ENCODE data around the gene TRPC4.

The TRPC4 gene

DNA sequence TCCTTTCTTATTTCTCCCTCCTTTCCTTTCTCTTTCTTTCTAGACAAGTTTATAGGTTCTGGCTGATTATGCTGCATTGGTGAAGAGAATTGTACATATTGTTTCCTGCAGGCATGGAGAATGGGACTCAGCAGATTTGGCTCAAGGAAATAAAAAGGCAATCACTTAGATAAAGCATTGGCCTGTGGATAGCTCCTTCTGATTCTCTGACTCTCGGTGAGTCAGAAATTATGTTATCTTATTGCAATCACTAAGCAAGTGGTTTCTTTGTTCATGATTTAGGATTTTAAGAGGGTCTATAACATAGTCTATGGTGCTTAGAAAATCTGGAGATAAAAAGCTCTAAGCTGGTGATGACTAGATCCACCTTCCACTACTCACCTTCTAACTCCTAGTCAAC is 217.0 kb downstream of the TRPC4 start:
- no peaks in the 10 kb centered on the region for H3K27me3 ChIP-seq (ENCODE audit: low read depth)
- H3K4me1 ChIP-seq, result no peaks in the 10 kb centered on the region
- H3K9me3 ChIP-seq, result no peaks in the 10 kb centered on the region
- H3K4me3 ChIP-seq, result no peak overlapping the region
- no peak for DNase-seq (ENCODE audit: low spot score in 2 of 2)
- in situ Hi-C loops (cut with MboI; ENCODE audit: low sequenced_read_pairs), result no loop called here
- H3K36me3 ChIP-seq (replicated peaks), result no peaks in the 10 kb centered on the region

DNA sequence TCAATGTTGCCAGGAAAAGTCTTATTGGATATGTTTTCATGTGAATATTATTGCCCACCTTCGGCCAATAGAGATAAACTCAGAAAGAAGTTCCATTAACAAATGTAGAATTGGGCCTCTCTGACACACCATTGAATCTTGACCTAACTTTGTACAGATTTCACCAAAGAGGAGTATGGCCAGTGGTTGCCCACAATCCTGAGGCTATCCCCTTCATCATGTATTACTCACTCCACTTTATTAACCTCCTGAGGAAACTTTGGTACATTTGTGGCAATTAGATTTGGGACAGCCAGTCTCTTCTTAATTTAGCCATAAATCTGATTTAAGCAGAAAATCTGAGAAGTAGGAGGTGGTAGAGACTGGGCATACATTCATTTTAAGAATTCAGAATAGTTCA is 217.7 kb downstream of the TRPC4 start:
- DNase-seq (ENCODE audit: low spot score in 2 of 2), result no peak
- no peaks in the 10 kb centered on the region for H3K9me3 ChIP-seq
- no peaks in the 10 kb centered on the region for H3K36me3 ChIP-seq (replicated peaks)
- no peaks in the 10 kb centered on the region for H3K27me3 ChIP-seq (ENCODE audit: low read depth)
- no peak overlapping the region for H3K4me3 ChIP-seq
- in situ Hi-C loops (cut with MboI; ENCODE audit: low sequenced_read_pairs), result no loop called here
- no peaks in the 10 kb centered on the region for H3K4me1 ChIP-seq

DNA sequence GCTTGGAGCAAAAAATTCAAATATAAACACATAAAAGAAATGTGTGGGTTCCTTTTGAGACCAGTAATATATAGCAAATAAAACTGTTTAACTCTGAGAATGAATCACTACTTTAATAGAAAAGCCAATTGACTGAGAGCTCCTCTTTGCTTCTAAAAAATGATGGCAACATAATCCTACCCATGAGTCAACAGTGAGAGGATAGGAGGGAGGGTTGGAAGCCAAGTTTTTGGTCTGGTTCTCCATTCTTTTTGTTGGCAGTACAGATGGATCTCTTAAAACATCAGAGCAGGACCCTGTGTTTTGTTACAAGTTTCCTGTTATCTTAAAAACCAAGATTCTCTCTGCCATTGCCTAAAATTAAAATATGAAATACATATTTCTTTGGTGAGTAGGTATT is 221.0 kb downstream of the TRPC4 start:
- H3K4me3 ChIP-seq, result no peak overlapping the region
- no peak for DNase-seq (ENCODE audit: low spot score in 2 of 2)
- H3K27me3 ChIP-seq (ENCODE audit: low read depth), result no peaks in the 10 kb centered on the region
- no peaks in the 10 kb centered on the region for H3K9me3 ChIP-seq
- no peaks in the 10 kb centered on the region for H3K36me3 ChIP-seq (replicated peaks)
- H3K4me1 ChIP-seq, result no peaks in the 10 kb centered on the region
- in situ Hi-C loops (cut with MboI; ENCODE audit: low sequenced_read_pairs), result no loop called here

DNA sequence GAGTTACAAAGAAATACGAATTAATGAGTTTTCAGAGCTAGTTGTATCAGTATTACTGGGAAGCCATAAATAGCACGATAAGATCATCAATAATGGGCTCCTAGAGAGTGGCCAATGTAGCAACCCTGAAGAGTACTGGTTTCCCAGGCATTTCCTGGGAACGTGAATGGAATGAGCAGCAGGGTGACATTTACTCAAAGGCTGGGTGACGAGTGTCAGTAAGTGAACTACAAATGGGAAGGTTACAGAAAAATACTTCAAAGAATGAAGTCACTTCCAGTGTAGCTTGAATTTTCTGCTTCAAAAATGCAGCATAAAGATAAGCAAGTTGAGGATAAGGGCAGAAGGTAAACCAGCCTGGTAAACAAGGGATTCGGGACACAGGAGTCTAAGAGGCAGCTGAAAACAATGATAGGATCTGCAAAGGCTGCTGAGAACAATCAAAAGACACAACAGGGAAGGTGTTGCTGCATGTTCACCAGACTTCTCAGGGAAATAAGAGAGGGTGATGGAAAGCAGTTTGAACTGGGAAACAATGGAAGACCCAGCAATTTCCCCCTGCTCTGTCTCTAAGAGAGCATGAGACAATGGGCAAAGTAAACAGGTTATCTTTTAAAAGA is 222.4 kb downstream of the TRPC4 start:
- H3K36me3 ChIP-seq (replicated peaks), result no peaks in the 10 kb centered on the region
- H3K4me1 ChIP-seq, result no peaks in the 10 kb centered on the region
- H3K4me3 ChIP-seq, result no peak overlapping the region
- DNase-seq (ENCODE audit: low spot score in 2 of 2), result no peak
- H3K27me3 ChIP-seq (ENCODE audit: low read depth), result no peaks in the 10 kb centered on the region
- in situ Hi-C loops (cut with MboI; ENCODE audit: low sequenced_read_pairs), result no loop called here
- H3K9me3 ChIP-seq, result no peaks in the 10 kb centered on the region

DNA sequence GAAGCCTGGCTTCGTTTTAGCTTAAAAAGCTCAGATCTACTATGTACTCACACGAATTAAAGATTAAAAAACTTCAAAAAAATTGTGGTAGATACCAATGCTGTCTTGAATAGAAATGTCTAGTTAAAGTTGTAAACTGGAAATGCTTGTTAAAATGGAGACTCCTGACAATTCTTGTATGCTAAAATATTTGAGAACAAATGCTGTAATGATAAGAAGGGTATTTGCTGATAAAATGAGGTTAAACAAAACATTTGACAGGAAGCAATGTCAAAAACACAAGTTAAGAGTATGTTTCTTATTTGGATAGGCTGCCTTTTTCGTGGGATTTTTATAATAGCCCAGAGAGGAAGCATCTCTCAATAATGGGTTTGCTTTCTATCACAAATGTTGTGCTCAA is 223.0 kb downstream of the TRPC4 start:
- H3K4me3 ChIP-seq, result no peak overlapping the region
- H3K27me3 ChIP-seq (ENCODE audit: low read depth), result no peaks in the 10 kb centered on the region
- no peaks in the 10 kb centered on the region for H3K36me3 ChIP-seq (replicated peaks)
- DNase-seq (ENCODE audit: low spot score in 2 of 2), result no peak
- H3K9me3 ChIP-seq, result no peaks in the 10 kb centered on the region
- in situ Hi-C loops (cut with MboI; ENCODE audit: low sequenced_read_pairs), result no loop called here
- no peaks in the 10 kb centered on the region for H3K4me1 ChIP-seq

DNA sequence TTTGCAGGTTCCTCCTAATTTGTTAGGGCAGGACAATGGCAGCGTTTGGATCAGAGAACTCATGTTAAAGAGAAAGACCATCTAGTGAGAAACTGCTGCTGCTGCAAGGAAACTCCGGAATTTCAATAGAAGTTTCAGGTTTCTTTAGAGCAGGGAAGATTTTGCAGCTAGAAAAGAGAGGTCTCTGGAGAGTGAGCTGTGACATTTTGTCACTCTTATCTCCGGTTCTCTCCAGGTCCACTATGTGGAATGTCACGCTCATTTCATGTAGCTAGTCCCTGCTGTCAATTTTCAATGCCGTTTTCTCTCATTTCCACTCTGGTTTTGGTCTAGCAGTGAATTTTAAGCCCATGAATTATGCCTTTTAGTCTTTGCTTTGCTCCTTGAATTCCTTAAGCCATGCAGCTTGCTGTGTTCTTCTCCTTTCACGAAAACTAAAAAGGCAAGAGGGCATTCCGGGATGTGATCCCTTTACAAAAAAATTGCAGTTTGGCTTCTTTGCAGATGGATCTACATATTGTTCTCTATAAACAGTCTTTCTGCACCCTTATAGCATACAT is 224.3 kb downstream of the TRPC4 start:
- no peaks in the 10 kb centered on the region for H3K27me3 ChIP-seq (ENCODE audit: low read depth)
- in situ Hi-C loops (cut with MboI; ENCODE audit: low sequenced_read_pairs), result no loop called here
- H3K4me3 ChIP-seq, result no peak overlapping the region
- H3K9me3 ChIP-seq, result no peaks in the 10 kb centered on the region
- no peaks in the 10 kb centered on the region for H3K36me3 ChIP-seq (replicated peaks)
- no peak for DNase-seq (ENCODE audit: low spot score in 2 of 2)
- H3K4me1 ChIP-seq, result no peaks in the 10 kb centered on the region

DNA sequence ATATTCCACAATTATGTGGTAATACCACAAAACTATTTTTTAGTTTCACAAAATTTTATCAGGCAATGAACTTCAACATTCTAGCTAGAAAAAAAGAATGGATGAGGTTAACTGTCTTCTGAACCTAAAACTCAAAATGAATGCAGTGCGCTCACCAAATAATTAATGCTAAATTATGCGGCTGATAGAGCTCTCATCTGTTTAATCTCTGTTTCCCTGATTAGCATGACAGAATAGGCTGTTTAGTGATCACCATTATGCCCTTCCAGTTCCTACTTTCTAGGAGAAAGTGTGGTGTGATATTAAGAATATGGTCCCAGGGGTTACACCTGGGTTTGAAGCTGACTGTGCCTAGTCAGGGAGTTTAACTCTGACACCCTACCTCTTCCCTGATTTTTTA is 228.2 kb downstream of the TRPC4 start:
- Histone ChIP-seq H3K4me3 (no peak overlapping the region), H3K4me1 (no peaks in the 10 kb centered on the region), H3K36me3 (replicated peaks) (no peaks in the 10 kb centered on the region), H3K27me3 (ENCODE audit: low read depth) (no peaks in the 10 kb centered on the region), H3K9me3 (no peaks in the 10 kb centered on the region)
- in situ Hi-C loops (cut with MboI; ENCODE audit: low sequenced_read_pairs), result no loop called here
- no peak for DNase-seq (ENCODE audit: low spot score in 2 of 2)

DNA sequence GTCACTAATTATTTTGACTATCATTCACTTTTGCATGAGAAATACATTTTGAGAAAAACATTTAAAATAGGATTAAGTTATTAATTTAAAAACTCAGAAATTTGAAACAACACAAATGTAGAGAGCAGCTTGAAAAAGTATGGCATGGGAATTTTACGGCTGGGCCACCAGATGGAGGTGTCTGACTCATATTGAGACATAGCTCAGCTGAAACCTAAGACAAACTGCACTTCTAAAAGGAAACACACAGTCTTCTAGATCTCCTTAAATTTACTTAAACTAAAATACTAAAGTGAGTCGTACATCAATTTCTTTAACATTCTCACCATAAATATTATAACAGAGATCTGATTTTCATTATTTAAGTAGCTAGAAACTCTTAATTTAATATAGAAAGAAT is 229.1 kb downstream of the TRPC4 start:
- H3K27me3 ChIP-seq (ENCODE audit: low read depth), result no peaks in the 10 kb centered on the region
- no peaks in the 10 kb centered on the region for H3K9me3 ChIP-seq
- DNase-seq (ENCODE audit: low spot score in 2 of 2), result peak; percentile 15 to 25
- no peaks in the 10 kb centered on the region for H3K36me3 ChIP-seq (replicated peaks)
- in situ Hi-C loops (cut with MboI; ENCODE audit: low sequenced_read_pairs), result no loop called here
- no peaks in the 10 kb centered on the region for H3K4me1 ChIP-seq
- no peak overlapping the region for H3K4me3 ChIP-seq

DNA sequence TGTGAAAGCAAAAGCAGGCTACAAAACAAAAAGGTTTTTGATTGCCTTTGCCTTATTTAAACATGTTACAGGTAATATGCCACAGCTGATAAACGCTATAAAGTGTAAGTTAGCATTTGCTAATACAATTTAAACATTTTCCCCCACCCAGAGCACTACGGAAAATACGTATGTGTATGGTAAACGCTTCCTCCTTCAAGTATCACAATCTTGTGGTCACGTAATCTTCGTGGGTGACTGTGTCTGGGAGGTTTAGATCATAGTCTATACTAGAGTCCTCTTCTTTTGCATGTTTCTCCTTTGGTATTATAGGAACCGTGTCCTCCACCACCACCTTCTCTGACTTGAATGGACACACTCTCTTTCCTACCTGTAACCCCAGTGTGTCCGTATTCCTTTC is 232.9 kb downstream of the TRPC4 start:
- Histone ChIP-seq H3K4me1 (no peaks in the 10 kb centered on the region), H3K4me3 (no peak overlapping the region), H3K27me3 (ENCODE audit: low read depth) (no peaks in the 10 kb centered on the region), H3K36me3 (replicated peaks) (no peaks in the 10 kb centered on the region), H3K9me3 (no peaks in the 10 kb centered on the region)
- no peak for DNase-seq (ENCODE audit: low spot score in 2 of 2)
- in situ Hi-C loops (cut with MboI; ENCODE audit: low sequenced_read_pairs), result no loop called here

DNA sequence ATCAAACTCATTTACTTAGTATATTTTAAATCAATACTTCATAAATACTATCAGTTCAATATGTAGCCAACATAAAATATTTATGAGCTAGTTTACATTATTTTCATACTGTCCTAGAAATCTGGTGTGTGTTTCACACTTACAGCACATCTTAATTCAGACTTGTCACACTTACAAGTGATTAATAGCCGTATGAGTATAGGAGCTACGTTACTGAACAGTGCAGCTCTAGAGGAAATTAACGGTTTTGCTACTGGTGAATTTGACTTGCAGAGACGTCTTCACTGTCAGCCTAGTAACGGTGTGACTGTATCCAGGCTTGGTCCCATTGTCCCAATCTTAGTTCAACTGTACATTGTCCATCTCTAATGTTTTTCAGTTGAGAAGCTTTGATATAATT is 237.3 kb downstream of the TRPC4 start:
- no peak for DNase-seq (ENCODE audit: low spot score in 2 of 2)
- Histone ChIP-seq H3K4me3 (no peak overlapping the region), H3K27me3 (ENCODE audit: low read depth) (no peaks in the 10 kb centered on the region), H3K36me3 (replicated peaks) (no peaks in the 10 kb centered on the region), H3K9me3 (no peaks in the 10 kb centered on the region), H3K4me1 (no peaks in the 10 kb centered on the region)
- in situ Hi-C loops (cut with MboI; ENCODE audit: low sequenced_read_pairs), result no loop called here

DNA sequence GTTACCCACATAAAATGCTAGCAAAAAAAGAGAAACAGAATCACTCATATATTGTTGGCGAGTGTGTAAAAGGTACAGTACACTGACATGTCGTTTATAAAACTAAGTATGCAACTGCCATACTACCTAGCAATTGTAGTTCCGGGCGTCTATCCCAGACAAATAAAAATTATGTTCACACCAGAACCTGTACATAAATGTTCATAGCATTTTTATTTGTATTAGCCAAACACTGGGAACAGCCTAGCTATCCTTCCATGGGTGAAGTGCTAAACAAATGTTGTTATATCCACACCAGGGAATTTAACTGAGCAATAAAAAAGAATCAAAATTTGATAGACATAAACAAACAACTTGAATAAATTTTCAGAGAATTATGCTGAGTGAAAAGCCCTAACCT is 242.1 kb downstream of the TRPC4 start:
- no peaks in the 10 kb centered on the region for H3K36me3 ChIP-seq (replicated peaks)
- no peaks in the 10 kb centered on the region for H3K4me1 ChIP-seq
- in situ Hi-C loops (cut with MboI; ENCODE audit: low sequenced_read_pairs), result no loop called here
- no peak for DNase-seq (ENCODE audit: low spot score in 2 of 2)
- no peaks in the 10 kb centered on the region for H3K27me3 ChIP-seq (ENCODE audit: low read depth)
- H3K4me3 ChIP-seq, result no peak overlapping the region
- no peaks in the 10 kb centered on the region for H3K9me3 ChIP-seq

DNA sequence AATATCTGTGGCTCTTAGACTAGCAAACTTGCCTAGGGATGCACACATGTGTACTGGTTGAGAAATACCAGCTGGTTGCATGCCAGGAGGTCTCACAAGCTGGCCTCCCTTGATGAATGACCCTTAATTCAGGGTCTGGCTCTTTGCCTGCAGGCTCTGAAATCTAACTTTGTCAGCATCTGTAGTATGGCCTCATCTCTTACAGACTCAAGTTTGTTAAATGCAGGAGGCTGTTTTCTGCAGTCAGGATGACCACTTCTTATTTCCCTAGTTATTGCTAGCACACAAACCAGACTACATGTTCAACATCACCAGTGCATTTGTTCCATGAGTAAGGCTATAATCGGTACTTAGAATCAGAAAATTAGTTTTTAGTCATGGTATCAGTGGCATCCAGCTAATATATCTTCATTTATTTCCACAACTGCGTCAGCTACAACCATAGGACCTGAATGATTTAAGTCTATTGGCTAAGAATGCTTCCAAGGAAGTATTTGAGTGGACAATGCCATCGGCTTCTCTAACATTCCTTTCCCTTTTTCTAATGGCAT is 247.7 kb downstream of the TRPC4 start:
- no peak for DNase-seq (ENCODE audit: low spot score in 2 of 2)
- Histone ChIP-seq H3K36me3 (replicated peaks) (no peaks in the 10 kb centered on the region), H3K27me3 (ENCODE audit: low read depth) (no peaks in the 10 kb centered on the region), H3K4me1 (no peaks in the 10 kb centered on the region; the same call in 1 of the 2 replicates), H3K4me3 (no peak overlapping the region), H3K9me3 (no peaks in the 10 kb centered on the region)
- in situ Hi-C loops (cut with MboI; ENCODE audit: low sequenced_read_pairs), result loop anchor here (25.0 kb wide), 1 partner anchor 535 kb away; no protein-coding TSS in a partner anchor

DNA sequence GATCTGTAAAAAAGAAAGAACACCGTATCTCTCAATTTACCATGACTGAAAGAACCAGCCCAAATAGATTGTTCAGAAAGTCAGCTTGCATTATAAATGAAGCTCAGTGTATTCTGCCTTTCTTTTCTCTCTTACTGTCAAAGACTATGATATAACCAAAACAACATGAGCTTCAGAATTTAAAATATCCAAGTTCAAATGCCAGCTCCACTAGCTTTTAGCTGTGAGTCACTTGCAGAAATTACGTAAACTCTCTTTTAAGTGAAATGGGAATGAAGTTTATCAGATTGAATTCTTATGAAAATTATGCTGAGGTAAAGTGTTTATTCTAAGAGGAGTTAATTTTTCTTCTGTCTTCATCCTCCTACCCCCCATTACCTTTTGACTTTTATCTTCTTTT is 251.0 kb downstream of the TRPC4 start:
- no peak for DNase-seq (ENCODE audit: low spot score in 2 of 2)
- in situ Hi-C loops (cut with MboI; ENCODE audit: low sequenced_read_pairs), result loop anchor here (25.0 kb wide), 1 partner anchor 531 kb away; no protein-coding TSS in a partner anchor
- Histone ChIP-seq H3K4me3 (no peak overlapping the region), H3K4me1 (no peaks in the 10 kb centered on the region; the same call in 1 of the 2 replicates), H3K9me3 (no peaks in the 10 kb centered on the region), H3K36me3 (replicated peaks) (no peaks in the 10 kb centered on the region), H3K27me3 (ENCODE audit: low read depth) (no peaks in the 10 kb centered on the region)

DNA sequence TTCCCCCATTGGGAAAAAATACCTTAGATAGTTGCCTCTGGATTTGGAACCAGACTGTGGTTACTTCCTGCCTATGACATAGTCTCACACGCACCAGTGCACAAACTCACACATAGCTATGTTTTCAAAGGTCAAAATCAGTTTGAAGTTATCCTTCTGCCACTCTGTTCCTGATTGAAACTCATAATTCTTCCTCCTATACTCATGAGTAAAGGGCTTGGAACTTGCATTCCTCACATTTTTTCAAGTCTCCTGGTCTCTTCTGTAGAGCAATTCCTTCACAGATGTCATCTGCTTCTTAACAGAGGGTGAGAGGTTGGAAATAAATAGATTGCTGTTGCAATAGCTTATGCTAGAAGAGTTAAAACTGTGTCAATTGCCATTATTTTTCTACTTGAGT is 252.4 kb downstream of the TRPC4 start:
- Histone ChIP-seq H3K27me3 (ENCODE audit: low read depth) (no peaks in the 10 kb centered on the region), H3K4me1 (no peaks in the 10 kb centered on the region; the same call in 1 of the 2 replicates), H3K9me3 (no peaks in the 10 kb centered on the region), H3K36me3 (replicated peaks) (no peaks in the 10 kb centered on the region), H3K4me3 (no peak overlapping the region)
- DNase-seq (ENCODE audit: low spot score in 2 of 2), result no peak
- in situ Hi-C loops (cut with MboI; ENCODE audit: low sequenced_read_pairs), result loop anchor here (25.0 kb wide), 1 partner anchor 530 kb away; no protein-coding TSS in a partner anchor
